ENCODE measurements around the gene TMEM9.

TMEM9 gene

GRCh38 chr1:201137024-201137392 lies 17.3 kb downstream of the TMEM9 start:
- DNase-seq (ENCODE audit: low spot score): no peak
- no peak for TF ChIP-seq CTCF (IDR thresholded peaks at IDR 0.05; ENCODE audit: extremely low read depth, missing control alignments)

- DNase-seq (ENCODE audit: low spot score): no peak
- no peak for TF ChIP-seq CTCF (IDR thresholded peaks at IDR 0.05; ENCODE audit: extremely low read depth, missing control alignments)
These were observed 17.8 kb downstream of the TMEM9 start for GRCh38 chr1:201136355-201137023.

GRCh38 chr1:201134405-201134804 lies 19.9 kb downstream of the TMEM9 start:
- TF ChIP-seq CTCF (IDR thresholded peaks at IDR 0.05; ENCODE audit: extremely low read depth, missing control alignments): no peak
- DNase-seq (ENCODE audit: low spot score): no peak

GRCh38 chr1:201131398-201131797 lies 22.9 kb downstream of the TMEM9 start:
- TF ChIP-seq CTCF (IDR thresholded peaks at IDR 0.05; ENCODE audit: extremely low read depth, missing control alignments): no peak
- no peak for DNase-seq (ENCODE audit: low spot score)

- no peak for TF ChIP-seq CTCF (IDR thresholded peaks at IDR 0.05; ENCODE audit: extremely low read depth, missing control alignments)
These were observed 25.3 kb downstream of the TMEM9 start for GRCh38 chr1:201128962-201129361.

GRCh38 chr1:201128476-201128875 lies 25.8 kb downstream of the TMEM9 start:
- no peak for DNase-seq (ENCODE audit: low spot score)
- no peak for TF ChIP-seq CTCF (IDR thresholded peaks at IDR 0.05; ENCODE audit: extremely low read depth, missing control alignments)

More at GRCh38 chr1:201128962-201129361, 25.3 kb downstream of the TMEM9 start:
- no peak for DNase-seq (ENCODE audit: low spot score)

- no peak for DNase-seq (ENCODE audit: low spot score)
- no peak for TF ChIP-seq CTCF (IDR thresholded peaks at IDR 0.05; ENCODE audit: extremely low read depth, missing control alignments)
These were observed 26.4 kb downstream of the TMEM9 start for GRCh38 chr1:201127755-201128455.
